GDM1 (cell line): ENCODE data around the gene KCTD21.
"Not testable (repeated sequence)": the region's sequence is repeated elsewhere in the genome, so short reads cannot be mapped to it uniquely, and the experiment has no call there.

Experiments
- DNase-seq: peaks from one replicate; lab custom pipeline; 2025; lab: John Stamatoyannopoulos, UW

The KCTD21 gene, protein sequence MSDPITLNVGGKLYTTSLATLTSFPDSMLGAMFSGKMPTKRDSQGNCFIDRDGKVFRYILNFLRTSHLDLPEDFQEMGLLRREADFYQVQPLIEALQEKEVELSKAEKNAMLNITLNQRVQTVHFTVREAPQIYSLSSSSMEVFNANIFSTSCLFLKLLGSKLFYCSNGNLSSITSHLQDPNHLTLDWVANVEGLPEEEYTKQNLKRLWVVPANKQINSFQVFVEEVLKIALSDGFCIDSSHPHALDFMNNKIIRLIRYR

GRCh38 chr11:78188286-78189173 lies at the start of gene KCTD21, which contains the start of gene USP35:
Gene KCTD21 (minus strand): TSS chr11:78188626. CDS start chr11:78174554, 14,072 bp downstream.
Gene USP35 (plus strand): TSS chr11:78188919. CDS start chr11:78196246, 7,327 bp downstream.
- DNase-seq, result peak; percentile 95

GRCh38 chr11:78237293-78238046 lies 49.0 kb upstream of the KCTD21 start:
- DNase-seq, result no peak

GRCh38 chr11:78234006-78234405 lies 45.6 kb upstream of the KCTD21 start:
- DNase-seq, result no peak

GRCh38 chr11:78233046-78233445 lies 44.6 kb upstream of the KCTD21 start:
- DNase-seq, result not testable (repeated sequence)

DNA sequence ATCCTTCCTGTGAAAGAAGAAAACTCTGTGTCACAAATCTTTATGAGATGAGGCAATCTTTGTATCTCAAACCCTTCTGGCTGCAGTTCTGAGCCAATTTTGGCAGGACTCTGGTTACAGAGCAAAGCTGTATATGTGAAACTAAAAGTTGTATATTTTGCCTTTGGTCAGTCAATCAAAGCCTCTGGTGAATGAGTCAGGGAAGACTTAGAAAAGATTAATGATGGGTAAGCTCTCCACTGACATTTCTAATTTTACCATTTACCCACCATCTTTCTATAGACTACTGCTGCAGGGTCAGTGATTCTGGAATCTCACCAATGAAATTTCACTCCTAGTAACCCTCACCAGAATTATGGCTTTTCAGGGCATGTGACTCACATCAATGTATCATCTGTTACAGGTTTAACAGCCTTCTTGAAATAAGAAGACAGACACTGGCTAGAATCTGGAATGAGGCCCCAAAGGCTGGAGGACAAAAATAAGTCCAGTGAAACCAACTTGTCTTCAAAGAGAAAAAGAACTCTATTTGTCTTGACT lies 43.6 kb upstream of the KCTD21 start:
- no peak for DNase-seq

DNA sequence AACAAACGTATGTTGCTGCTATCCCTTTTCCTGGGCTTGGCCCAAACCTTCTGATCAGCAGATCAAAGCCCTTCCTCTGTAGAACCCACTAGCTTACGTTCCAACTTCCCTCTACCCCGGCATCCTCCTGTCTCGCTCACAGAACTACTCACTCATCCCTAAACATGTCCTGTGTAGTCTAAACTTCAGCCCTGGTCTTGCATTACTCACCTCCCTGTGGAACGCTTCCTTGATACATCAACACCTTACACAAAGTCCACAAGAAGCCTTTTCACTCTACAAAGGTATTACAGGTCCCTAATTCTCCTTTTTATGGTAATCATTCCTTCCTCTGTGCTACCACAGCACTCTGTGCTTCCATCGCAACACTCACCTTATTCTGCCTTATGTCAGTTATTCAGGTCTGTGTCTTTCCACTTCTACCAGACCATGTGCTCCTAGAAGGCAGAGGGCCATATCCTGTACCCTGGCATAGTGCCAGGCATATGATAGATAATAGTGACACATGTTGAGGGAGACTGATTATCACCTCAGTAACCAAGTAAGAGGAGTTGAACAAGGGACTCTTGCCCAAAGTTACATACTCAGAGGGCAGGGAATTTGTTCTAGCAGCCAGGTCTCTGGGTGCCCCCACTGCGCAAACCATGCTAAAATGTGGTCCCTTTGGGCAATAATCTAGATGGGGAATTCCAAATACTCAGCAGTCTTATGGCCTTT lies 41.9 kb upstream of the KCTD21 start:
- DNase-seq, result no peak

GRCh38 chr11:78229106-78229505 lies 40.7 kb upstream of the KCTD21 start:
- DNase-seq, result no peak

- peak; percentile 37 for DNase-seq
These were observed 40.0 kb upstream of the KCTD21 start for GRCh38 chr11:78228467-78228866.

DNA sequence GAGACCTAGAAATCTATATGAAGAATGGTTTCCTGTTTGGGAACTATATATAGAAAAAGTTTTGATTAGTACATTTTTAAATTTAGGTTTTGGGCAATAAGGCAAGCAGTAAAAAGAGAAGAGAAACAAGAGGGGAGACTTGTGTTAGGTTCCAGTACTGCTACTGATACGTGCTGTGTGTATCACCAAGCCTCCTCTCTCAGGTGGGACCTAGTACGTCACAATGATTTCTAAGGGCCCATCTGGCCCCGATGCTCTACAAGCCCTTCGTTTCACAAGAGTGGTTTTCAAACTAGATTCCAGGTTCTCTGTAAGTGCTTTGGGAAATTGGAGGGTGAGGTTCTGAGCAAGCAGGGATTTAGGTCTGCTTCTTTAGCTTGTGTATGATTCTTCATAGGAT lies 39.5 kb upstream of the KCTD21 start:
- DNase-seq, result no peak

- DNase-seq, result no peak
These were observed 38.6 kb upstream of the KCTD21 start for GRCh38 chr11:78226684-78227680.

DNA sequence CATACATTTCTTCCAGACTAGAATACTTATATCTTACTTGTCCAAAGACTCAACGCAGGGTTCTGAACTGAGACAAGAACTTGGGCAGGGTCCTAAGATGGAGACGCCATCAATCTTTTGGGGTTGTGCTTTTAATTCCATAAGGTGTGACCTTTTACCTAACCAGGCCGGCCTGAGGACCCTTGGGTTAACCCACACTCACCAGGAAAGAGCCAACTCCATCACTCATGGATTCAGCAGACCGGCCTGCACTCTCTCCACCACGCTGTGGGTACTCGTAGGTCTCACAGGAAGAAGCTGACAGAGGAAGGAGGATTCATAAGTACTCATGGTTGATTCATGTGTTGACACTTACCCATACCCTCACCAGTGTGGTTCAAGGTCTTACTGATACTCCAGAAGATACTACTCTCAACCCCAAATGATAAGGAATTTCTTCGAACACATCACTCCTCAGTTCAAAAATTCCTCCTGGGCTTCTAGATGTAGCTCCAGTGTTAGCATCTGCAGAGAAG lies 36.5 kb upstream of the KCTD21 start:
- DNase-seq, result no peak

DNA sequence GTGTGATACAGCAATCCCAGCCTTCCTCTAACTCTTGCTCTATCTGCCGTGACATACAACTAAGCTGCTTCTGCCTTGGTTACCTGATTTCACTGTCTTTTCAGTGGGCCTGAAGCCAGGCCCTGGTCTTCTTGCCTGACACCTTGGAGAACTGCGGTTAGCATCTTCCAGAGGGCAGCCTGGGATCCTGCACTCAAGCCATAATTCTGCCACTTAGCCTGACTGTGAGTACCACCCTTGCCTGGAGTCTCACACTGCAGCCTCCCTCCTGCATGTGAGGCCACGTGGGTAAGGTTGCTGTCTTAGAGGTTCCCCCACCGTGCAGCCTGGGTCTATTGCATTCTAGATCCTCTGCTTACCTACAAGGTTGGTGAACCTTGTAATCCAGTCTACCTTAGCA lies 36.1 kb upstream of the KCTD21 start:
- DNase-seq, result no peak

DNA sequence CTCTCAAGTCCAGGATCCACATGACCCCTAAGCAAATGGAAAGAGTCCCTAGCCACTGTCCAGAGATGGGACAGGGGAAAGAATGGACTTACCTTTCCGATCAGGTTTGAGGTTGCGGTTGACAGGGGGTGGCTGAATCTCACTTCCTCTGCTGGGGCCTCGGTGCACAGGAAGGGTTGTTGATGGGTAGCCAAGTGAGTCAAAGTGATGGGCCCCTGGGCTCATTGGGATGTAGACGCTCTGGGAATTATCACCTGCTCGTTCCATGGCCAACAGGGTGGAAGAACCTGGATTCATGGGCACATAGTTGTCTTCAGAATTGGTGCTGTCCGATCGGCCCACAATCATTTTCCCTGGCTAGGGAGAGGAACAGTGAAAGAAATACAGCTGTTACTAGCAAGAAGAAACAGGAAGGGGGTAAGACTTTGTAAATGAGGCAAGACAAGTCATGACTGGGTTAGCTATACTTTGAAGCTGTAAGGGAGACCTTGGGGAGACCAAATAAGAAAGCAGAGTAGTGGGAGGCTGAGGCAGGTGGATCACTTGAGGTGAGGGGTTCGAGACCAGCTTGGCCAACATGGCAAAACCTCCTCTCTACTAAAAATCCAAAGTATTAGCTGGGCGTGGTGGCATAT lies 35.0 kb upstream of the KCTD21 start:
- DNase-seq, result no peak

DNA sequence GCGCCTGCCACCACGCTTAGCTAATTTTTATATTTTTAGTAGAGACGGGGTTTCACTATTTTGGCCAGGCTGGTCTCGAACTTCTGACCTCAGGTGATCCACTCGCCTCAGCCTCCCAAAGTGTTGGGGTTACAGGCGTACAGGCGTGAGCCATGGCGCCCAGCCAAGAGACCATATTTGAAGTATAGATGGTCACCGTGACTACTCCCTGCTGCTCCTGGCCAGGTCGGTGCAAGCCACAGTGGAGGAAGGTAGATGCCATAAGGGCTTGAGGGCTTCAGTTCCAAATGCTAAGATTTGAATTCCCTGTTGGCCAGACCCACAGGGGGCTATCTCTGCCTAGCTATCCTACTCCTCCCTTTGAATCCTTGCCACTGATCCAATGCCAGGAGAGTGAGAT lies 34.3 kb upstream of the KCTD21 start:
- DNase-seq, result not testable (repeated sequence)

- no peak for DNase-seq
These were observed 33.2 kb upstream of the KCTD21 start for GRCh38 chr11:78221396-78222315.

- DNase-seq, result no peak
These were observed 32.1 kb upstream of the KCTD21 start for GRCh38 chr11:78220218-78221157.

DNA sequence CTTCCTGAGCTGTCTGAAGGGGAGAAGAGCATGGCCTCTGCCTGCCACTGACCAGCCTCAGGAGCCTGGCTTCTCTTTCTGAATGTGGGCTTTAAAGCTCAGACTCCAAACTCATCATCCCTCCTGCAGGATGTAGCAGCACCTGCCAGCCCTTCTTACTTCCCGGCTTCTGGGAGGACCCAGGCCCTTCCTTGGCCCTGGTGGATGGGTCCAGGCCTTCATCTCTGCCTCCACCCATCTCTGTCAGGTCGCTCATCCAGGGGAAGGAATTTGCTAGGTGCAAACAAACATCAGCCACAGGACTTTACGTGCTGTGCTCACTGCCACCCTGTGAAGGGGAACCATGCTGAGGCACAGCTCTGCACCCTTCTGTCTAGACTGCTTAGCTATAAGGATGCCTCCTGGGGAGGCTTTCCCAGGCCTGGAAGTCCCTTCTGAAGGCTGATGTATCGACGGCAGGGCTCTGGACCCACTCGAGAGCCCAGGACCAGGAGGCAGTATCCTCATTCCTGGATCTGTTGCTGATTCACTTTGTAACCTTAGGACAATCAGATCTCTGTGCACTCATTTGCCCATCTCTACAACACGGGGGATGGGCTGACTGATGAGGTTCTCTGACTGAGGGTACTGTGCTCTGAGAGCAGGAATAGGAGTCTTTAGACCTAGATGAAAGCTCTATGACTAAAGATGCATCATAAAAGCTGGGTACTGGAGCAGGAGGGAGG lies 31.2 kb upstream of the KCTD21 start:
- DNase-seq, result no peak
